Gastrocnemius medialis (tissue), 4 donors: Measurements from ENCODE around the gene IRF5. TPM values are rescaled to one million over a fixed set of nuclear protein-coding genes. Genes with fewer than 3 reads are reported as not detected.

Experiments used
- ATAC-seq, 2 donors: fragments of 150-250 bp; one replicate each; pipeline ENCODE4 v1.9.1; 2016
- DNase-seq, 2 donors: peaks; one replicate each; pipeline ENCODE4 v3.0.0-alpha.2; 2019
- H3K27ac ChIP-seq, 4 donors: fragments of 200-600 bp; sonication (generic); 1 replicate in 1 of 4; 2 replicates in 3 of 4; pipeline ENCODE4 v1.5.1; 2016 to 2018; ENCODE audit warnings: mild to moderate bottlenecking in 2 of 4, moderate library complexity in 1 of 4
- H3K27me3 ChIP-seq, 3 donors: fragments of 200-600 bp; sonication (generic) in 2 of 3; 1 replicate in 1 of 3; 2 replicates in 2 of 3; pipeline versions ENCODE4 v1.5.1 to v1.6.0; 2016 to 2019; ENCODE audit warnings: mild to moderate bottlenecking in 1 of 3, moderate library complexity in 1 of 3
- H3K36me3 ChIP-seq, 2 donors: fragments of 200-600 bp; sonication (generic) in 1 of 2; one replicate each; pipeline ENCODE4 v1.5.1; 2017 to 2018
- H3K4me1 ChIP-seq, 2 donors: fragments of 200-600 bp; sonication (generic) in 1 of 2; one replicate each; pipeline ENCODE4 v1.5.1; 2016 to 2017; ENCODE audit warnings: mild to moderate bottlenecking in 2 of 2
- H3K4me3 ChIP-seq, 4 donors: fragments of 200-600 bp; sonication (generic) in 3 of 4; 1 replicate in 1 of 4; 2 replicates in 3 of 4; pipeline ENCODE4 v1.5.1; 2016 to 2019; ENCODE audit warnings: mild to moderate bottlenecking in 2 of 4
- H3K9me3 ChIP-seq, 3 donors: fragments of 200-600 bp; sonication (generic) in 2 of 3; 1 replicate in 1 of 3; 2 replicates in 2 of 3; pipeline ENCODE4 v1.5.1; 2016 to 2019
- POLR2A ChIP-seq, 2 donors: fragments of 450-650 bp; IDR thresholded peaks; one replicate each; pipeline ENCODE4 v1.6.1; 2017; ENCODE audit warnings: antibody characterized with exemption in 2 of 2, mild to moderate bottlenecking in 2 of 2, moderate library complexity in 2 of 2
- in situ Hi-C, 4 donors: fragments of 200-750 bp; cut with MboI; loops; one replicate each; pipeline versions ENCODE4 v1.15.0 to v1.8.0; 2017; ENCODE audit warnings: low sequenced_read_pairs in 4 of 4
- intact Hi-C: fragments of 100-400 bp; cut with DNase I; formaldehyde crosslinking; loops from one replicate; pipeline ENCODE4 v1.15.1; 2023; ENCODE audit warnings: low total_unique reads
- total RNA-seq, 4 donors: library from RNA; depleted of rRNA; stranded (reverse); fragments of >200 nt; gene quantifications; one replicate each; pipeline versions ENCODE4 v1.1.0 to v1.2.3, GENCODE V29; 2016
- TF ChIP-seq, protein P1 (sequence below), 5 experiments: fragments of 450-650 bp in 3 of 5; fragments of 200-600 bp in 2 of 5; sonication (generic) in 2 of 5; IDR thresholded peaks in 4 of 5; conservative IDR thresholded peaks in 1 of 5; 1 replicate in 4 of 5; 2 replicates in 1 of 5; pipeline ENCODE4 v1.5.1; 2016 to 2019; ENCODE audit warnings: antibody characterized with exemption in 5 of 5, mild to moderate bottlenecking in 3 of 5, moderate library complexity in 3 of 5

The IRF5 gene
- total RNA-seq, 4 donors from 2014 or later = 0.27 to 3.8 (median 2.8) TPM

DNA sequence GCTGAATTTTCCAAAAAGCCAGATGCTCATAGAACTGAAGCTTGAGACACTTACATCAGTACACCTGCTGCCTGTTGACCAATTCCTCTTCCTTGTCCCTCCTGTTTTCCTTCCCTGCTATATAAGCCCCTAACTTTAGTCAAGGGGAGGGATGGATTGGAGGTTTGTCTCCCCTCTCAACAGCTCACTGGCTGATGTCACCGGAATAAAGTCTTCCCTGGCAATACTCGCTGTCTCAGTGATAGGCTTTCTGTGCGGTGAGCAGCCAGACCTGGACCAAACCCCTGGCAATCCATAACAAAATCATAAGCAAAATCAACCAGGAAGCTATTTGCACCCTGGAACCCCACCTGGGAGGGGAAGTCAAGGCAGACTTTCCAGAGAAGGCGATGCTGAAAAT is 929 bp upstream of the IRF5 start:
- Histone ChIP-seq H3K4me1 (peaks cover 4 to 5% of the 10 kb centered on the region in 2 donors), H3K4me3 (no peak overlapping the region), H3K27me3 (peaks cover 22 to 36% (median 32%) of the 10 kb centered on the region in 3 donors), H3K27ac (no peak overlapping the region), H3K9me3 (no peaks in the 10 kb centered on the region), H3K36me3 (no peaks in the 10 kb centered on the region)
- intact Hi-C loops (loop anchor here (1.0 kb wide), 1 partner anchor 20 kb away; no protein-coding TSS in a partner anchor), in situ Hi-C loops (no loop called here)
- no peak for ATAC-seq
- DNase-seq = no peak
- no peak for TF ChIP-seq POLR2A (IDR thresholded peaks at IDR 0.05)
- TF ChIP-seq, protein P1, sequence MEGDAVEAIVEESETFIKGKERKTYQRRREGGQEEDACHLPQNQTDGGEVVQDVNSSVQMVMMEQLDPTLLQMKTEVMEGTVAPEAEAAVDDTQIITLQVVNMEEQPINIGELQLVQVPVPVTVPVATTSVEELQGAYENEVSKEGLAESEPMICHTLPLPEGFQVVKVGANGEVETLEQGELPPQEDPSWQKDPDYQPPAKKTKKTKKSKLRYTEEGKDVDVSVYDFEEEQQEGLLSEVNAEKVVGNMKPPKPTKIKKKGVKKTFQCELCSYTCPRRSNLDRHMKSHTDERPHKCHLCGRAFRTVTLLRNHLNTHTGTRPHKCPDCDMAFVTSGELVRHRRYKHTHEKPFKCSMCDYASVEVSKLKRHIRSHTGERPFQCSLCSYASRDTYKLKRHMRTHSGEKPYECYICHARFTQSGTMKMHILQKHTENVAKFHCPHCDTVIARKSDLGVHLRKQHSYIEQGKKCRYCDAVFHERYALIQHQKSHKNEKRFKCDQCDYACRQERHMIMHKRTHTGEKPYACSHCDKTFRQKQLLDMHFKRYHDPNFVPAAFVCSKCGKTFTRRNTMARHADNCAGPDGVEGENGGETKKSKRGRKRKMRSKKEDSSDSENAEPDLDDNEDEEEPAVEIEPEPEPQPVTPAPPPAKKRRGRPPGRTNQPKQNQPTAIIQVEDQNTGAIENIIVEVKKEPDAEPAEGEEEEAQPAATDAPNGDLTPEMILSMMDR (IDR thresholded peaks at IDR 0.05 in 4 of 5, conservative IDR thresholded peaks at IDR 0.05 in 1 of 5) = no peak

DNA sequence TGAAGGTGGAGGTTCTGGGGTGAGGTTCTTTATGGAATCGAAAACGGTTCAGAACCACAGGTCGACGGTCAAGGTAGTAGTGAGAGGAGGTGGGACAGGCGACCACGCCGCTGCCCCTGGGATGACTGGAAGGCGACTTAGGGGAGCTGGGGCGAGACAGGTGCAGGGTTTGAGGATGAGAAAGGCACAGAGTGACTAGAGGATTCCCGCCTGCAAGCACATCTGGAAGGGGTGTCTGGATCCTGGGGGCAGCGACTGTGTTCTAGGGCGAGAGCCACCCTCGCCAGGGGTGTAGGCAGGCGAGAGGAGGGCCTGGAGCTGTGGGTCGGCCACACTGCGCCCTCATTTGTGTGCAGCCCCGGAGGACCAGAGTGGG is 468 bp upstream of the IRF5 start:
- no peak for TF ChIP-seq POLR2A (IDR thresholded peaks at IDR 0.05)
- TF ChIP-seq, protein P1 (IDR thresholded peaks at IDR 0.05 in 4 of 5, conservative IDR thresholded peaks at IDR 0.05 in 1 of 5) = no peak
- intact Hi-C loops = loop anchor here (1.0 kb wide), 1 partner anchor 21 kb away; no protein-coding TSS in a partner anchor
- Histone ChIP-seq H3K27ac (no peak overlapping the region), H3K27me3 (peaks cover 22 to 36% (median 32%) of the 10 kb centered on the region in 3 donors), H3K4me1 (peaks cover 4 to 5% of the 10 kb centered on the region in 2 donors), H3K36me3 (no peaks in the 10 kb centered on the region), H3K9me3 (no peaks in the 10 kb centered on the region), H3K4me3 (peak overlapping the region; percentile 43 to 53 (median 50))
- ATAC-seq (no peak), DNase-seq (no peak)
- in situ Hi-C loops = no loop called here

DNA sequence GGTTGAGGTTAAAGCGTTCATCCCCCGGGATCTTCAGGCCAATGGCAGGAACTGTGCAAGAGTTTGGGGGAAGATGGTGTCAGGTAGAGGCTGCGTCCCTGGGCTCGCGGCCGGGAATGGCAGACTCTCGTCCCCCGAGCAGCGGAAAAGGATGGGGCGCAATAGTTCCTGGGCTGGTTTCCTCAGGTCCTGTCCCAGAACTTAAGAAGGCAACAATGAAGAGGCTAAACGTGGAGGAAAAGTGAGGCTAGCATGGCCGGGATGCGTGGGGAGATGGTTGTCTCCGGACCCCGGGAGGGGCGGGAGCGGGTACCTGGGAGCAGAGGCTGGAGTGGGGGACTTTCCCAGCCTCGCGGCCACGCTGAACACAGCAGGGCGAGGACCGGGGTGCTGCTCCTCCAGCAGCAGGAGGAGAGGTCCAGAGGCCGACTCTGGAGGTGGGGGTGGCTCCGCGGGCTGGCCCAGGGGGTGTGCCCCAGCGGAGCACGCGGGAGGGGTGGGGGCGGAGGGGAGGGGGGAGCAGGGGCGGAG is 882 bp downstream of the IRF5 start:
- intact Hi-C loops (no loop called here), in situ Hi-C loops (no loop called here)
- Histone ChIP-seq H3K9me3 (no peaks in the 10 kb centered on the region), H3K36me3 (no peaks in the 10 kb centered on the region), H3K4me3 (peak overlapping the region; percentile 43 to 53 (median 50)), H3K4me1 (peaks cover 4 to 5% of the 10 kb centered on the region in 2 donors), H3K27me3 (peaks cover 22 to 33% (median 28%) of the 10 kb centered on the region in 3 donors), H3K27ac (no peak overlapping the region)
- no peak for TF ChIP-seq POLR2A (IDR thresholded peaks at IDR 0.05)
- TF ChIP-seq, protein P1 (IDR thresholded peaks at IDR 0.05 in 4 of 5, conservative IDR thresholded peaks at IDR 0.05 in 1 of 5) = no peak
- ATAC-seq (no peak), DNase-seq (no peak)

DNA sequence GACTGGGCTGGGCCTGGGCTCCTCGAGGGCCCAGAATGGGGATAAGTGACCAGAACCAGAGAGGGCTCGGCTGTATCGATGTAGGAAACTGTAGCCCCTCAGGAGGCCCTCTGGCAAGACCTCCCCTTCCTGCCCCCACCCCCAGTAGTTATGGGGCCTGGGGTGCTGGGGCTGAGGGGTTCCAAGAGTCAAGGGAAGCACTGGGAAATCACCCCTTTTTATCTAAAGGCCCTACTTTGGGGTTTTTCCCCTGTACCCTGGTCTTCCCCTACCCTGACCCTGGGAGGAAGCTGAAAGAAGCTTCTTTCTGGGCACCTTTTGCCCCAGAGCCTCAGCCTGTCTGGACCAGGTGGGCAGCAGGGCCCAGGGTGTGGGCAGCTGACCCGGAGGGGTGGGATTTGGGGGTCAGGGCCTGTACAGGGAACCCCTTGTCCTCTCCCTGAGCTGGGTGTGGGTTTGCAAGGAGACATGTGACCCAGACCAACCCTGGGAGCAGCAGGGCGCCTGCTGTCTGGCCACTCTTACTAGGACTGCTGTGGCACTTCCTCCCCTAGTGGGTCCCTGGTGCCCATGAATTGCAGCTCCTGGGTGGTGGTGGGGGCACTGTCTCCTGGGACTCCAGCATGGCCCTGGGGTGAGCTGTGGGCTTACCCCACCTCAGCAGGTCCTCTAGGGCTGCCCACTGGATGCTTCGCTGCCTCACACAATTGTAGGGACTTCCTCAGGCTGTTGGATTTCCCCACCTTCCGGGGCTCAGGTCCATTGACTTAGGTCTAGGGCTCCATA is 1.5 kb downstream of the IRF5 start:
- ATAC-seq (no peak), DNase-seq (no peak)
- peak overlapping the region in 2 of 4 donors; percentile 52 to 53 for H3K4me3 ChIP-seq
- no peaks in the 10 kb centered on the region for H3K36me3 ChIP-seq
- intact Hi-C loops = no loop called here
- H3K9me3 ChIP-seq = no peaks in the 10 kb centered on the region
- no peak overlapping the region for H3K27ac ChIP-seq
- H3K27me3 ChIP-seq = peaks cover 22 to 33% (median 28%) of the 10 kb centered on the region in 3 donors
- H3K4me1 ChIP-seq = peaks cover 4 to 5% of the 10 kb centered on the region in 2 donors
- in situ Hi-C loops = no loop called here
- TF ChIP-seq, protein P1 (IDR thresholded peaks at IDR 0.05 in 4 of 5, conservative IDR thresholded peaks at IDR 0.05 in 1 of 5) = no peak
- no peak for TF ChIP-seq POLR2A (IDR thresholded peaks at IDR 0.05)
